ENCODE data around the gene NINJ2.

- no peak for TF ChIP-seq CTCF (conservative IDR thresholded peaks at IDR 0.05; ENCODE audit: low read length)
- TF ChIP-seq EZH2phosphoT487 (IDR thresholded peaks at IDR 0.05; ENCODE audit: borderline replicate concordance): no peak
These were observed 129.0 kb downstream of the NINJ2 start for GRCh38 chr12:534216-534615.
